ENCODE data around the gene DNAJC17. TPM values are rescaled to one million over a fixed set of nuclear protein-coding genes. Genes with fewer than 3 reads are reported as not detected.

The DNAJC17 gene
- total RNA-seq, 2 experiments from 2014 or later, result 24.2 to 39.9 TPM

DNA sequence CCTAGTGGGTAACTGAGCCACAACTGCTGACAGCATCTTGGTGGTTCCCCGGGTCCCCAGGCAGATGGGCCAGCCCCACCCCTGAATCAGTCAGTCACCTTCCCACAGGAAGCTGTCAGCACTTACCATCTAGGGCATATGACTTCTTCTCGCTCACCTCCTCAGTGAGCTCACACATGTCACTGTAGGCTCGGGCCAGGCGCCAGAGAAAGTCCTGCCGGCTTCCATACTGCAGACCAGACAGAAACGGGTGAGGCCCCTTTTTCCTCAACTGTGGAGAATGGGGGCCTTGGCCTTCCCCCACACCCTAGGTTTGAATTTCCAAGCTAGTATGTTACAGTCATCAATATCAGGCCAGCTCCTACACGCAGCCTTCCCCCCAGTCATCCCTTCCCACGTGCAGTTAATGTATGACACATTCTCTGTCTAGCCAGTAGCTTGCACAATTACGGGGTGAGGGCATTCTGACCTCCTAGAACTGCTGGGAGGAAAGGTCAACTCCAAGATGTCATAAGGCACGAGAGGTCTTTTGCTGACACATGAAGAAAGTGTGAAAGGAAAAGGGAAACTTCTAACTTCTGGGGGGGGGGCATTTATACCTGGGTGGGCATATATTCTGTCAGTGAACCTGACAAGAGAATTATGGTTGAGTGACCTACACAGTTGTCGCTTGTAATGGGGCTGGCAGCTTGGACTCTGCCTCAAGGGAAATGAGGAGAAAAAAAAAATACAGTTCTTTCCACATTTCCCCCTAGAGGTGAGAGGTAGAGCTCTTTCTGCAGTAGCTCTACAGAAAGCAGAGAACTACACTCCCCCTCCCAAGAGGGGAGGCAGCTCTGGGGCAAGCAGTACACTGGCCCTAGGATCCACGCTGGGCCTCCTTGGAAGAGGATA lies 63.1 kb downstream of the DNAJC17 start:
- Histone ChIP-seq H4K20me1 (ENCODE audit: insufficient read depth, low read length) (peaks cover 6% of the 10 kb centered on the region; the same call in 1 of the 2 replicates), H3K27ac (ENCODE audit: low read depth, low read length, poor library complexity, severe bottlenecking) (no peak overlapping the region), H3K4me3 (ENCODE audit: low read depth, low read length, poor library complexity, severe bottlenecking) (no peak overlapping the region), H3K4me2 (ENCODE audit: low read length) (no peak overlapping the region), H3K36me3 (ENCODE audit: insufficient read depth, low read length) (peaks cover 88% of the 10 kb centered on the region), H3K79me2 (ENCODE audit: insufficient read depth, low read depth, low read length) (no peaks in the 10 kb centered on the region), H3K9me3 (ENCODE audit: low read length) (no peaks in the 10 kb centered on the region), H3K4me1 (ENCODE audit: insufficient read depth, low read length, poor library complexity, severe bottlenecking) (peaks cover 4% of the 10 kb centered on the region), H3K9me2 (ENCODE audit: insufficient read depth, low read length) (no peaks in the 10 kb centered on the region), H2AFZ (ENCODE audit: low read length) (no peak overlapping the region)
- ChIA-PET CTCF (ENCODE audit: unreplicated experiment) (interaction anchor here (2.2 kb wide), 1 partner anchor 38 kb away, joined by 6 read pairs; no protein-coding TSS in a partner anchor), POLR2A (interaction anchor here (1.2 kb wide), 1 partner anchor 50 kb away, joined by 3 read pairs; the partner anchor contains the start of gene RAD51)
- BruUV-seq (replicated peaks), result no TSS peak
- no peak for DNase-seq (ENCODE audit: low spot score)
- no peak for TF ChIP-seq EZH2phosphoT487 (IDR thresholded peaks at IDR 0.05; ENCODE audit: borderline replicate concordance, low read depth, low read length)
- TF ChIP-seq, protein P1, sequence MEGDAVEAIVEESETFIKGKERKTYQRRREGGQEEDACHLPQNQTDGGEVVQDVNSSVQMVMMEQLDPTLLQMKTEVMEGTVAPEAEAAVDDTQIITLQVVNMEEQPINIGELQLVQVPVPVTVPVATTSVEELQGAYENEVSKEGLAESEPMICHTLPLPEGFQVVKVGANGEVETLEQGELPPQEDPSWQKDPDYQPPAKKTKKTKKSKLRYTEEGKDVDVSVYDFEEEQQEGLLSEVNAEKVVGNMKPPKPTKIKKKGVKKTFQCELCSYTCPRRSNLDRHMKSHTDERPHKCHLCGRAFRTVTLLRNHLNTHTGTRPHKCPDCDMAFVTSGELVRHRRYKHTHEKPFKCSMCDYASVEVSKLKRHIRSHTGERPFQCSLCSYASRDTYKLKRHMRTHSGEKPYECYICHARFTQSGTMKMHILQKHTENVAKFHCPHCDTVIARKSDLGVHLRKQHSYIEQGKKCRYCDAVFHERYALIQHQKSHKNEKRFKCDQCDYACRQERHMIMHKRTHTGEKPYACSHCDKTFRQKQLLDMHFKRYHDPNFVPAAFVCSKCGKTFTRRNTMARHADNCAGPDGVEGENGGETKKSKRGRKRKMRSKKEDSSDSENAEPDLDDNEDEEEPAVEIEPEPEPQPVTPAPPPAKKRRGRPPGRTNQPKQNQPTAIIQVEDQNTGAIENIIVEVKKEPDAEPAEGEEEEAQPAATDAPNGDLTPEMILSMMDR (conservative IDR thresholded peaks at IDR 0.05; ENCODE audit: low read length), result 0 out of 2 replicates have a peak, but pooled peaks have one; percentile 15
- intact Hi-C loops (cut with micrococcal nuclease; ENCODE audit: unreplicated experiment), result loop anchor here (5.0 kb wide), 1 partner anchor 67 kb away; no protein-coding TSS in a partner anchor

DNA sequence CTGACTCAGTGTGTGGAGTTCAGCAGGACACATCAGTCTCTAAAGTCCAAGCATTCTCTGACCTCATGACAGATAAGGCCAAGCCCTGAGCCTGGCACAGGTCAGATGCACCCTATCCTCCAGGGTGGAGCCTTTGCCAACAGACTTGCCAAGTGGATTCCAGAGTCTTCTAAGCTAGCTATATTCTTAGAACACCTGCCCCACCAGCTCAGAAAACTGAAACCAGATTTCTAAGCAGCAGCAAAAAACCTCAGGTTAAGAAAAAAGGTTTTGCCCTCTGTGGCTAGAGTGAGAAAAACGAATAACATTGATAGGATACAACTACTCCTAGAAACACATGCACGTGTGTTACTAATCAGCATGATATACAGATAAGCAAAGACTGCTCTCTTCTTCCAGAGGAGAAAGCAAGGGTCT lies 63.8 kb downstream of the DNAJC17 start:
- intact Hi-C loops (cut with micrococcal nuclease; ENCODE audit: unreplicated experiment), result loop anchor here (5.0 kb wide), 1 partner anchor 66 kb away; no protein-coding TSS in a partner anchor
- ChIA-PET CTCF (ENCODE audit: unreplicated experiment) (interaction anchor here (2.2 kb wide), 1 partner anchor 39 kb away, joined by 6 read pairs; no protein-coding TSS in a partner anchor), POLR2A (interaction anchor here (0.6 to 1.2 kb wide), 2 partner anchors 22 to 49 kb away, joined by 3 read pairs; partner anchors contain the start of gene RAD51)
- Histone ChIP-seq H3K9me2 (ENCODE audit: insufficient read depth, low read length) (no peaks in the 10 kb centered on the region), H3K4me2 (ENCODE audit: low read length) (no peak overlapping the region), H2AFZ (ENCODE audit: low read length) (no peak overlapping the region), H3K4me1 (ENCODE audit: insufficient read depth, low read length, poor library complexity, severe bottlenecking) (peaks cover 4% of the 10 kb centered on the region), H3K4me3 (ENCODE audit: low read depth, low read length, poor library complexity, severe bottlenecking) (no peak overlapping the region), H4K20me1 (ENCODE audit: insufficient read depth, low read length) (peaks cover 6% of the 10 kb centered on the region; the same call in 1 of the 2 replicates), H3K27ac (ENCODE audit: low read depth, low read length, poor library complexity, severe bottlenecking) (no peak overlapping the region), H3K79me2 (ENCODE audit: insufficient read depth, low read depth, low read length) (no peaks in the 10 kb centered on the region), H3K9me3 (ENCODE audit: low read length) (no peaks in the 10 kb centered on the region), H3K36me3 (ENCODE audit: insufficient read depth, low read length) (peaks cover 89% of the 10 kb centered on the region)
- TF ChIP-seq, protein P1 (conservative IDR thresholded peaks at IDR 0.05; ENCODE audit: low read length), result no peak
- TF ChIP-seq EZH2phosphoT487 (IDR thresholded peaks at IDR 0.05; ENCODE audit: borderline replicate concordance, low read depth, low read length), result no peak
- DNase-seq (ENCODE audit: low spot score), result no peak
- no TSS peak for BruUV-seq (replicated peaks)

Data from OCI-LY7 (cell line).